BLaER1 treated with 17β-estradiol and CSF1 and Interleukin-3, amounts not matched to agents 10 nM and 100 nM (cell line): ENCODE results near the gene AFG3L2.

Source experiments
- H3K27ac ChIP-seq, 11 experiments: shearing (Covaris generic); formaldehyde crosslinking; 2 replicates each; pipeline ENCODE4 v1.8.1; 2022
- H3K27me3 ChIP-seq, 11 experiments: shearing (Covaris generic); formaldehyde crosslinking; 2 replicates each; pipeline ENCODE4 v1.8.1; 2022
- H3K36me3 ChIP-seq, 11 experiments: shearing (Covaris generic); formaldehyde crosslinking; 2 replicates each; pipeline ENCODE4 v1.8.1; 2022
- H3K4me1 ChIP-seq, 10 experiments: shearing (Covaris generic); formaldehyde crosslinking; 2 replicates each; pipeline ENCODE4 v1.8.1; 2022
- H3K4me2 ChIP-seq, 11 experiments: shearing (Covaris generic); formaldehyde crosslinking; 2 replicates each; pipeline ENCODE4 v1.8.1; 2022
- H3K4me3 ChIP-seq, 10 experiments: shearing (Covaris generic); formaldehyde crosslinking; 2 replicates each; pipeline ENCODE4 v1.8.1; 2022
- H3K9ac ChIP-seq, 11 experiments: shearing (Covaris generic); formaldehyde crosslinking; 2 replicates each; pipeline ENCODE4 v1.8.1; 2022
- H3K9me3 ChIP-seq, 11 experiments: shearing (Covaris generic); formaldehyde crosslinking; replicated peaks in 1 of 11; 2 replicates each; pipeline ENCODE4 v1.8.1; 2022
- H4K20me1 ChIP-seq, 11 experiments: shearing (Covaris generic); formaldehyde crosslinking; 2 replicates each; pipeline ENCODE4 v1.8.1; 2022
- Cebpa-rat ChIP-seq, 11 experiments: shearing (Covaris generic); IDR thresholded peaks; 2 replicates each; pipeline ENCODE4 v1.8.1; 2022

Gene AFG3L2

GRCh38 chr18:12281861-12282260 lies 95.2 kb downstream of the AFG3L2 start:
- Histone ChIP-seq H3K9me3 (no peaks in the 10 kb centered on the region), H3K9ac (no peak overlapping the region), H3K27me3 (no peaks in the 10 kb centered on the region), H3K36me3 (no peaks in the 10 kb centered on the region), H3K4me1 (peaks cover 11 to 16% (median 16%) of the 10 kb centered on the region in 10 experiments), H3K27ac (no peak overlapping the region), H3K4me2 (no peak overlapping the region), H3K4me3 (no peak overlapping the region), H4K20me1 (no peaks in the 10 kb centered on the region)
- TF ChIP-seq Cebpa-rat (IDR thresholded peaks at IDR 0.05) = no peak

GRCh38 chr18:12279781-12280531 lies 97.1 kb downstream of the AFG3L2 start:
- Histone ChIP-seq H3K9ac (no peak overlapping the region), H4K20me1 (no peaks in the 10 kb centered on the region), H3K27me3 (no peaks in the 10 kb centered on the region), H3K4me1 (peaks cover 19 to 24% (median 22%) of the 10 kb centered on the region in 10 experiments), H3K27ac (no peak overlapping the region), H3K4me3 (no peak overlapping the region), H3K4me2 (no peak overlapping the region), H3K36me3 (no peaks in the 10 kb centered on the region), H3K9me3 (no peaks in the 10 kb centered on the region)
- TF ChIP-seq Cebpa-rat (IDR thresholded peaks at IDR 0.05) = no peak
